D721Med (cell line): ENCODE results near the gene SLC24A4.

Experiments
- DNase-seq: peaks from one replicate; pipeline ENCODE4 v3.0.0; 2011; ENCODE audit warnings: low spot score; ENCODE audit not compliant: insufficient read length
- FAIRE-seq: peaks from 2 replicates; lab custom pipeline; 2011; peaks lifted over from hg19 to GRCh38; lab: Jason Lieb, UNC
- TF ChIP-seq, protein P1 (sequence below): IDR thresholded peaks from 2 replicates; pipeline ENCODE4 v1.5.1; 2012; ENCODE audit warnings: mild to moderate bottlenecking, control low read depth; ENCODE audit not compliant: insufficient read depth; ENCODE audit errors: missing control alignments

The SLC24A4 gene

DNA sequence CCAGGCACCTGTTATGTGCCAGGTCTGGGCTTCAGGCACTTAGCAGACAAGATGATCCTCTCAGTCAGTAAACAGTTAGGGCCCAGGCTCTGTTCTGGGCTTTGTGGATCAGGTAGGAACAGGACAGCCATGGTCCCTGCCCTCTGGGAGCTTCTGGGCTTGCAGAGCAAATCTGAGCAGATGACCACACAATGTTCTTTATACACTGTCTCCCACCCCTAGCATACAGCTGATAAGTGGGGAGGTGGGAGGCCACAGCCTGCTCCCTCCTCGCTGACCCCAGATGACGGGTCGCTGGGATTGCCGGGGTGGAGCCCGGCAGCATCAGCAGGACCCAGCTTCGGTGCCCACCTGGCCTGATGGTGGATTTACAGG lies 137.6 kb downstream of the SLC24A4 start:
- TF ChIP-seq, protein P1, sequence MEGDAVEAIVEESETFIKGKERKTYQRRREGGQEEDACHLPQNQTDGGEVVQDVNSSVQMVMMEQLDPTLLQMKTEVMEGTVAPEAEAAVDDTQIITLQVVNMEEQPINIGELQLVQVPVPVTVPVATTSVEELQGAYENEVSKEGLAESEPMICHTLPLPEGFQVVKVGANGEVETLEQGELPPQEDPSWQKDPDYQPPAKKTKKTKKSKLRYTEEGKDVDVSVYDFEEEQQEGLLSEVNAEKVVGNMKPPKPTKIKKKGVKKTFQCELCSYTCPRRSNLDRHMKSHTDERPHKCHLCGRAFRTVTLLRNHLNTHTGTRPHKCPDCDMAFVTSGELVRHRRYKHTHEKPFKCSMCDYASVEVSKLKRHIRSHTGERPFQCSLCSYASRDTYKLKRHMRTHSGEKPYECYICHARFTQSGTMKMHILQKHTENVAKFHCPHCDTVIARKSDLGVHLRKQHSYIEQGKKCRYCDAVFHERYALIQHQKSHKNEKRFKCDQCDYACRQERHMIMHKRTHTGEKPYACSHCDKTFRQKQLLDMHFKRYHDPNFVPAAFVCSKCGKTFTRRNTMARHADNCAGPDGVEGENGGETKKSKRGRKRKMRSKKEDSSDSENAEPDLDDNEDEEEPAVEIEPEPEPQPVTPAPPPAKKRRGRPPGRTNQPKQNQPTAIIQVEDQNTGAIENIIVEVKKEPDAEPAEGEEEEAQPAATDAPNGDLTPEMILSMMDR: no peak

DNA sequence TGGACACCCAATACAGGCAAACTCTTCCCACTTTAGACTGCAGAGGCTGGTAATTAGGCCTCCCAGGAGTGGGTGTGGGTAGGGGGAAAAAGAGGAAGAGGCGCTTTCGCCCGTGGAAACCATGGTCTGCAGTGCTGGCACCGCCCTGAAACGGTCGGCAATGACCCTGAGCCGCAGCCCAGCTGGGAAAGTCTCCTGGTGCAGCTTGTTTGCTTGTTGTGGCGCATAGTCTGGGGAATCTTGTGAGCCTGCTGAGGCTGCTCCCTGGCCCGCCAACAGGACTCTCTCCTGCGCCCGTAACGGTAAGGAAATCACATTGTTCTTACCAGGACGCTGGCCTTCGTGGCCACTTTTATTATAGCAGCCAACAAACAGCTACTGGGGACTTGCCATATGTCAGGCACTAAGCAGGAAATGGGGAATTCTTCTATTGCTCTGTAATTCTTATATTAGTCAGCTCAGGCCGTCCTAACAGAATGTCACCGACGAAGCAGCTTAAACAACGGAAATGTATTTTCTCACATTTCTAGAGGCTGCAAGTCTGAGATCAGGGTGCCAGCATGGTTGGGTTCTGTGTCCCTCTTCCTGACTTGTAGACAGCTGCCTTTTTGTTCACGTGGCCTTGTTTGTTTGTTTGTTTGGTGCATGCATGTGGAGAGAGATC lies 138.1 kb downstream of the SLC24A4 start:
- DNase-seq: no peak
- TF ChIP-seq, protein P1: no peak
- FAIRE-seq: no peak

More for the DNA sequence above, 137.6 kb downstream of the SLC24A4 start:
- FAIRE-seq: no peak
- no peak for DNase-seq

DNA sequence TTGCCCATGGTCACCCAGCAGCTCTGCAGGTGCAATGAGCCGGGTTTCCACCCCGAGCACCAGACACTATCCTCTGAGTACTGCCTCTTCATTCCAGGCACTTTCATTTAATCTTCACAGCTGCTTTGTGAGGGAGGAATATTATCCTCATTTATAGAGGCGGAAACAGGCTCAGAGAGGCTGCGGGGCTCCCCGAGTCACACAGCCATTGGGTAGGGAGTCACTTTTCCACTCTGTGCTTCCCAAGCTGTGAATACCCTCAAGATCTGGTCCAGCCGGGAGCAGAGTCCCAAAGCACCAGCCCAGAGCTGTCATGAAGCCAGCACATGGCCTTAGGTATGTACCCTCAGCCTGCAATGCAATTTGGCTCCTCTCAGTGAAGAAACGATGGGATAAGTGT lies 138.9 kb downstream of the SLC24A4 start:
- DNase-seq (no peak), FAIRE-seq (no peak)
- TF ChIP-seq, protein P1: no peak

DNA sequence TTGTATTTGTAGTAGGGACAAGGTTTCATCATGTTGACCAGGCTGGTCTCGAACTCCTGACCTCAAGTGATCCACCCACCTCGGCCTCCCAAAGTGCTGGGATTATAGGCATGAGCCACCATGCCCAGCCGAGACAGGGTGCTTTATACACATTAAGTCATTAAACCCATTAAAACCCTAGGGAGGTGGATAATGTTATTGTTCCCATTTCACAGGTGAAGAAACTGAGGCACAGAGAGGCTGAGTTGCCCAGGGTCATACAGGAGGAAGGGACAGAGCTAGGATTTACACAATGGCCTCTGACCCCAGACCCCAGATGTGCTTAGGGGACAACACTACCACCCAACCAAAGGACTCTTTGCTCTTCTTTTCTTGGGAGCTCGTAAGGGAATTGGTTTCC lies 139.6 kb downstream of the SLC24A4 start:
- no peak for FAIRE-seq
- TF ChIP-seq, protein P1: no peak
- no peak for DNase-seq

DNA sequence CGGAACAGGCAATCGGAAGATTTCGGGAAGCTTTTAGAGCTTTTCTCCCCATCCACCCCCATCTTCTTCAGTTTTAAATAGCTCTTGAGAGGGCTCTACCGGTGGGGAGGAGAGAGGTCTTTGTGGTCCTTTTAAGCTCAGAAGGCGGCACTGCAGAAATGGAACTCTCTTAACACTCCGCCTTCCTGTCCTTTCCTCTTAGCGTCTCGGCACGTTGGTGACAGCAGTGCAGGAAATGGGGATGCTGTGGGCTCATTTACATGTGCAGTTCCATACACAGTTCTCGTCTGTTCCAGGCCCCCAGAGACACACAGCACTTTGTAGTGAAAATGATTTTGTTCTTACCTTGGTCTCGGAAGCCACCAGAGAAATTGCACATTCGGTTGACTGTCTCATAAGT lies 140.2 kb downstream of the SLC24A4 start:
- DNase-seq (no peak), FAIRE-seq (no peak)
- TF ChIP-seq, protein P1: no peak

DNA sequence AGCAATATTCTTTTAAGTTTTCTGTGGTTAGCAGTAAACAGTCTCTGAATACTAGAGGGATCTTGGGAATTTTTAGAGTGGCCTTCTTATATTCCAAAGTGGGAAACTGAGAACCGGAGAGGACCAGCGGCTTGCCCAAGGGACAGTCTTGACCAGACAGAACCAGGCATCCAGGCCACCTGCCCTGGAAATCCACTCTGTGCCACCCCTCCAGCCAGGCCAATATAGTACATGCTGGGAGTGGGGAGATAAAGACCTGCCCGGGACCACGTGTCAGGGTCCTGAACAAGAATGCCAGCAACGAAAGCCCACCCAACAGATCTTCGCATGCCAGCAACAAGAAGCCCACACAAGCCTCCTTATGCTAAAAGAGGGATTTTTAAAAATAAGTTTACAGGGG lies 141.2 kb downstream of the SLC24A4 start:
- FAIRE-seq (no peak), DNase-seq (no peak)
- TF ChIP-seq, protein P1: no peak

DNA sequence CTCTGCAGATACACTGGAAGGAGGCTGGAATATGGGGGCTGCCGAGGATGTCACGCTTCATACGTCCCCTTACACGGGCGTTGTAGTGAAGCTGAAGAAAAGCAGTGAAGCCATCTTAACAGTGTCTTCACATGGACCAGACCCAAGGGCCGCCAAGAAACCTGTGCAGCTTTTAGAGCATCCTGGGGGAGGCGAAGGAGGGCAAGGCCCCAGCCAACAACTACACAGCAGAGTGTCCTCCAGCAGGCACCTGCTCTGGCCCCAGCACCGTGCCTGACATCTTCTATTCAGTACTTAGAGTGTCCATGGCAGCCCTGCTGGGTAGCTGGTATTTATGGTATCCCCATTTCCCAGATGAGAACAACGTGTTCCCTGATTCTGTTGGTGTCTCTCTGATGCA lies 141.8 kb downstream of the SLC24A4 start:
- FAIRE-seq (no peak), DNase-seq (no peak)
- TF ChIP-seq, protein P1: no peak
